Measurements from ENCODE around the gene PIK3C3.
"Not testable (repeated sequence)": the region's sequence is repeated elsewhere in the genome, so short reads cannot be mapped to it uniquely, and the experiment has no call there.

The PIK3C3 gene

GRCh38 chr18:42107691-42108450 is 152.8 kb downstream of the PIK3C3 start:
- no peak for DNase-seq (ENCODE audit: low spot score)
- in situ Hi-C loops (cut with MboI; ENCODE audit: low sequenced_read_pairs, unreplicated experiment): no loop called here

DNA sequence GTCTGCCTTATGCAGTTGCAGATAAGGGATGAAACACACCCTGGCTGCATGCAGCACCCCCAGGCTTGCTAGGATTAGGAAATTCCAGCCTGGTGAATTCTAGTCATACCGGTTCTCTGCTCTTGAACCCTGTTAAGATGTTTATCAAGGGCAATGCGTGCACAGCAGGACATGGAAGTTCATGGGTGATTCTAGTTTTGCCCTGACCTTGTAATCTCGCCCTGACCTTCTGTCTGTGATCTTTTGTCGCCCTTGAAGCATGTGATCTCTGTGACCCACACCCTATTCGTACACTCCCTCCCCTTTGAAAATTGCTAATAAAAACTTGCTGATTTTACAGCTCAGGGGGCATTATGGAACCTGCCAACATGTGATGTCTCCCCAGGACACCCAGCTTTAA is 157.1 kb downstream of the PIK3C3 start:
- DNase-seq (ENCODE audit: low spot score); in situ Hi-C loops (cut with MboI; ENCODE audit: low sequenced_read_pairs, unreplicated experiment): not testable (repeated sequence)

More at GRCh38 chr18:42107691-42108450, 152.8 kb downstream of the PIK3C3 start:
- no peak for TF ChIP-seq CTCF (IDR thresholded peaks at IDR 0.05; ENCODE audit: borderline replicate concordance, control extremely low read depth, extremely low read depth, insufficient read depth, missing control alignments)

GRCh38 chr18:42112657-42113420 is 157.8 kb downstream of the PIK3C3 start:
- no peak for DNase-seq (ENCODE audit: low spot score)
- in situ Hi-C loops (cut with MboI; ENCODE audit: low sequenced_read_pairs, unreplicated experiment): no loop called here
- no peak for TF ChIP-seq CTCF (IDR thresholded peaks at IDR 0.05; ENCODE audit: borderline replicate concordance, control extremely low read depth, extremely low read depth, insufficient read depth, missing control alignments)

DNA sequence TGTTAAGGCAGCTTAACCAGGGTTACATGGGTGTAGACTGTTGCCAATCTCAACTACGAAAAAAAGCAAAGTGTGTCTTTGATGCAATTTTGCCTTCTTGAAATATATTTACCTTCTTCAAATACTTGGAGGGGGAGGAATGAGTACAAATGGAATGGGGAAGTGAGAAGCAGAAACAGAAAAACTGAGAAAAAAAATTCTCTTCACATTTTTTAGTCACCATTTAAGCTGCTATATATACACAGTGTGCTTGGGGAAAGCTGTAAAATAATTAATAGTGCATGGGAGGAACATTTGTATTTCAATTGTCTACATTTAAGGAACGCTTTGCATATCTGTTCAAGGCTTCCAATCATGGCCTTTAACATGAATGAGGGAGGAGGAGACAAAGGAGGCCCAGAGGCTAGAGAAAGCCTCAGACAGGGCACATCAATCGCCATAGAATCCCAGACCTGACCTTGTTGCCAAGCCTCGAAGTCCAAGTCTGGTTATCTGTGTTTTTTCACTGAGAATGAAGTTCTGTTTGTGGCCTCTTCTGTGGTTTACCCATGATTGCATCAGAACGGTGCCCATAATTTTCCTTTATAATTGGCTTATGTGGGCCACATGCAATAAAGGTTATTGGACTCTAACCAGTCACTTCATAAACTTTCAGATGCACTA is 158.6 kb downstream of the PIK3C3 start:
- TF ChIP-seq CTCF (IDR thresholded peaks at IDR 0.05; ENCODE audit: borderline replicate concordance, control extremely low read depth, extremely low read depth, insufficient read depth, missing control alignments): no peak
- in situ Hi-C loops (cut with MboI; ENCODE audit: low sequenced_read_pairs, unreplicated experiment): no loop called here
- DNase-seq (ENCODE audit: low spot score): no peak

- DNase-seq (ENCODE audit: low spot score): peak; percentile 22
- in situ Hi-C loops (cut with MboI; ENCODE audit: low sequenced_read_pairs, unreplicated experiment): no loop called here
- TF ChIP-seq CTCF (IDR thresholded peaks at IDR 0.05; ENCODE audit: borderline replicate concordance, control extremely low read depth, extremely low read depth, insufficient read depth, missing control alignments): peak; percentile 60
Measured at GRCh38 chr18:42114310-42114943, 159.4 kb downstream of the PIK3C3 start.

DNA sequence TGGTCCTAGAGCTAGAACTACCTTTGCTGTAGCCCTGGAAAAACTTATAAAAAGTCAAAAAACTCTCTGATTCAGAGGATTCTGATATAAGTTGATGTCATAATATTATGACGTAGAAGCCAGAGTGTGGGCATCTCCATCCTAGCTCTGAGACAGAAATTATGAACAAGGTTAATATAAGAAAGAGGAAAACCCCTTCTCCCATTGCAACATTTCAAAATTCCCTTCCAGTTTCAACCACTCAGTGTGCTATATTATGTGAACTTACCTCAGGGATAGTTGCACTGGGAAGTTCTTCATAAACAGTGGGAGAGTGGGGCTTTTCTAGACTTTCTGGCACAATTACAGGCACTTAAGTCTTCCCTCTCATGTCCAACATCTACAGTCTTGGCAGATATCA is 171.6 kb downstream of the PIK3C3 start:
- in situ Hi-C loops (cut with MboI; ENCODE audit: low sequenced_read_pairs, unreplicated experiment): no loop called here
- TF ChIP-seq CTCF (IDR thresholded peaks at IDR 0.05; ENCODE audit: borderline replicate concordance, control extremely low read depth, extremely low read depth, insufficient read depth, missing control alignments): no peak
- no peak for DNase-seq (ENCODE audit: low spot score)
